GM10266 (cell line): ENCODE results near the gene RSRP1.
"Not testable (repeated sequence)": the region's sequence is repeated elsewhere in the genome, so short reads cannot be mapped to it uniquely, and the experiment has no call there.

ENCODE experiments used
- DNase-seq: peaks from one replicate; pipeline ENCODE4 v3.0.0; 2012; ENCODE audit errors: extremely low spot score
- CTCF ChIP-seq: IDR thresholded peaks from 2 replicates; pipeline ENCODE4 v1.5.1; 2012; ENCODE audit warnings: mild to moderate bottlenecking, low read depth; ENCODE audit not compliant: control insufficient read depth, insufficient read depth; ENCODE audit errors: missing control alignments

The RSRP1 gene

GRCh38 chr1:25246600-25247023 is 642 bp downstream of the RSRP1 start:
- no peak for TF ChIP-seq CTCF

GRCh38 chr1:25245809-25246599 is 1.2 kb downstream of the RSRP1 start:
- no peak for TF ChIP-seq CTCF
- no peak for DNase-seq

More at GRCh38 chr1:25246600-25247023, 642 bp downstream of the RSRP1 start:
- no peak for DNase-seq

- no peak for TF ChIP-seq CTCF
- no peak for DNase-seq
These were observed 1.9 kb downstream of the RSRP1 start for GRCh38 chr1:25245393-25245792.

GRCh38 chr1:25243907-25244306 is 3.3 kb downstream of the RSRP1 start:
- DNase-seq, result no peak
- TF ChIP-seq CTCF, result no peak

- DNase-seq, result peak; percentile 87
- TF ChIP-seq CTCF, result peak; percentile 58
These were observed 7.3 kb downstream of the RSRP1 start for GRCh38 chr1:25239681-25240541.

- no peak for TF ChIP-seq CTCF
- DNase-seq, result no peak
These were observed 9.2 kb downstream of the RSRP1 start for GRCh38 chr1:25238046-25238445.

GRCh38 chr1:25236261-25236660 is 11.0 kb downstream of the RSRP1 start:
- not testable (repeated sequence) for DNase-seq

GRCh38 chr1:25235411-25235810 is 11.8 kb downstream of the RSRP1 start:
- DNase-seq, result not testable (repeated sequence)
